Measurements from ENCODE around the gene AEN. TPM values are rescaled to one million over a fixed set of nuclear protein-coding genes. Genes with fewer than 3 reads are reported as not detected.

The AEN gene
- total RNA-seq (2014; rRNA removed; shearing (Covaris generic); ENCODE audit: low replicate concordance): 33.5 and 48.4 TPM in 2 replicates

GRCh38 chr15:88620995-88621772 lies at the start of gene AEN:
AEN (plus strand) TSS chr15:88621340; CDS start chr15:88626210, 4,870 bp downstream.
- peak; percentile 97 for DNase-seq
- Histone ChIP-seq H3K9me3 (no peaks in the 10 kb centered on the region), H3K27me3 (no peaks in the 10 kb centered on the region), H3K4me3 (peak within 1 kb of the TSS; percentile 75), H3K36me3 (peaks cover 33% of the 10 kb centered on the region)

DNA sequence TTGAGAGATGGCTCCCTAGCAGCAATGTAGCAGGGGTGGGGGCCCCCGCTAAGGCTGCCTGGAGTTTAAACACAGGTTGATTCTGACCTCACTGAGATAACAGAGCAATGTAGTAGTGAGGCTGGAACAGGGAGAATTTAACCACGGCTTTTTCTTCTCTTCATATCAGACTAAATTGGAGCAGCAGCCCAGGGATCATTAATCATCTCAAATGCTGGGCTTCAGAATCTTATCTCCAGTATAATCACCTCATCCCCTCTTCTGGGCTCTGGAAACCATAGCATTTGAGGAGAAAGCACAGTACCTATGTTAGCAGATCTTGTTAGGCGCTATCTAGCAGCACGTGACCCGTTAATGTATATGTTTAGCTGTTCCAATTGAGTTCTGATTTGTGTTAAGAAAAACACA lies 49.3 kb upstream of the AEN start:
- H3K4me3 ChIP-seq: no peak overlapping the region
- no peaks in the 10 kb centered on the region for H3K9me3 ChIP-seq
- no peaks in the 10 kb centered on the region for H3K36me3 ChIP-seq
- no peaks in the 10 kb centered on the region; the same call in 1 of the 2 replicates for H3K27me3 ChIP-seq
- DNase-seq: no peak

DNA sequence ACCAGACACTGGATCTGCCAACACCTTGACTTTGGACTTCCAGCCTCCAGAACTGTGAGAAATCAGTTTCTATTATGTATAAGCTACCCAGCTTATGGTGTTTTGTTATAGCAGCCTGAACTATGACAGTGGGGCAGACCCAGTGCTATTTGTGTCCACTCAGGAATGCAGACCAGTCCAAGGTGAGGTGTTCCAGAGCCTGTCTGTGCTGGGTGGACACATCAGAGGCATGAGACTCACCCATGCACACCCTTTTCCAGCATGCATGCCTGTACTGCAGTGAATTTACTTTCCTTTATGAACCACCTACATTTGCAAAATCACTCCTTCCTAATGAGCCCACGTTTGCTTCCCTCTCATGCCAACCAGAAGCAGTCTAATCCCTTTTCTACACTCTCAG lies 47.1 kb upstream of the AEN start:
- H3K4me3 ChIP-seq: no peak overlapping the region
- no peaks in the 10 kb centered on the region for H3K36me3 ChIP-seq
- H3K27me3 ChIP-seq: no peaks in the 10 kb centered on the region; the same call in 1 of the 2 replicates
- no peaks in the 10 kb centered on the region for H3K9me3 ChIP-seq
- DNase-seq: no peak

- Histone ChIP-seq H3K27me3 (no peaks in the 10 kb centered on the region; the same call in 1 of the 2 replicates), H3K9me3 (no peaks in the 10 kb centered on the region), H3K36me3 (no peaks in the 10 kb centered on the region), H3K4me3 (no peak overlapping the region)
- DNase-seq: no peak
These were observed 46.5 kb upstream of the AEN start for GRCh38 chr15:88574655-88575054.

DNA sequence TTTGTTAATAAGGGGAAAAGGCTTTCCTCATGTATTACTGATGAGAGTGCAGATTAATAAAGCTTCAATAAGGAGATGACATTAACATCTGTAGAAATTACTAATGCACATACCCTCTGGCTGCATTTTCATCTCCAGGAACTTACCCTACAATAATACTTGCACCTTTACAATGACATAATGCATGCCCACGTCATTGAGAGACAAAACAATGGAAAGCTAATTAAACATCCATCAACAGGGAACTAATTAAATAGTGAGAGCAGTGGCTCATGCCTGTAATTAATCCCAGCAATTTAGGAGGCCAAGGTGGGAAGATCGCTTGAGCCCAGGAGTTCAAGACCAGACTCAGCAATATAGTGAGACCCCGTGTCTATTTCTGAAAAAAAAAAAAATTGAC lies 41.8 kb upstream of the AEN start:
- H3K9me3 ChIP-seq: no peaks in the 10 kb centered on the region
- no peak for DNase-seq
- no peaks in the 10 kb centered on the region for H3K36me3 ChIP-seq

GRCh38 chr15:88580532-88580931 lies 40.6 kb upstream of the AEN start:
- no peak for DNase-seq
- Histone ChIP-seq H3K4me3 (no peak overlapping the region), H3K27me3 (no peaks in the 10 kb centered on the region), H3K36me3 (no peaks in the 10 kb centered on the region), H3K9me3 (no peaks in the 10 kb centered on the region)

More for the DNA sequence above, 41.8 kb upstream of the AEN start:
- Histone ChIP-seq H3K27me3 (no peaks in the 10 kb centered on the region; the same call in 1 of the 2 replicates), H3K4me3 (no peak overlapping the region)

- Histone ChIP-seq H3K36me3 (no peaks in the 10 kb centered on the region), H3K27me3 (peaks cover 4% of the 10 kb centered on the region; the same call in 1 of the 2 replicates), H3K4me3 (no peak overlapping the region), H3K9me3 (peaks cover 2% of the 10 kb centered on the region; the same call in 1 of the 2 replicates)
- no peak for DNase-seq
These were observed 34.6 kb upstream of the AEN start for GRCh38 chr15:88586401-88587162.

DNA sequence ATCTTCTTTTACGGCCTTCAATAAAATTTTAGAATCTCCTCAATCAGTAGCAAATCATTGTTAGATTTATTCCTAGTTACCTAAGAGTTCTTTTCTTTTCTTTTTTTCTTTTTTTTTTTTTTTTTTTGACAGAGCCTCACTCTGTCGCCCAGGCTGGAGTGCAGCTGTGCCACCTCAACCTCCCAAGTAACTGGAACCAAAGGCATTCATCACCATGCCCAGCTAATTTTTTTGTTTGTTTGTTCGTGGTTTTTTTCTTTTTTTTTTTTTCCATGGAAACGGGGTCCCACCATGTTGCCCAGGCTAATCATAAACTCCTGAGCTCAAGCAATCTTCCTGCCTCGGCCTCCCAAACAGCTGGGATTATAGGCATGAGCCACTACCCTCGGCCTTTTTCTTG lies 30.4 kb upstream of the AEN start:
- Histone ChIP-seq H3K27me3 (peaks cover 16% of the 10 kb centered on the region), H3K4me3 (no peak overlapping the region), H3K9me3 (peaks cover 2% of the 10 kb centered on the region; the same call in 1 of the 2 replicates), H3K36me3 (no peaks in the 10 kb centered on the region)
- DNase-seq: no peak

GRCh38 chr15:88591384-88591783 lies 29.8 kb upstream of the AEN start:
- H3K36me3 ChIP-seq: no peaks in the 10 kb centered on the region
- peaks cover 2% of the 10 kb centered on the region; the same call in 1 of the 2 replicates for H3K9me3 ChIP-seq
- DNase-seq: no peak
- no peak overlapping the region for H3K4me3 ChIP-seq
- peaks cover 16% of the 10 kb centered on the region; the same call in 1 of the 2 replicates for H3K27me3 ChIP-seq

DNA sequence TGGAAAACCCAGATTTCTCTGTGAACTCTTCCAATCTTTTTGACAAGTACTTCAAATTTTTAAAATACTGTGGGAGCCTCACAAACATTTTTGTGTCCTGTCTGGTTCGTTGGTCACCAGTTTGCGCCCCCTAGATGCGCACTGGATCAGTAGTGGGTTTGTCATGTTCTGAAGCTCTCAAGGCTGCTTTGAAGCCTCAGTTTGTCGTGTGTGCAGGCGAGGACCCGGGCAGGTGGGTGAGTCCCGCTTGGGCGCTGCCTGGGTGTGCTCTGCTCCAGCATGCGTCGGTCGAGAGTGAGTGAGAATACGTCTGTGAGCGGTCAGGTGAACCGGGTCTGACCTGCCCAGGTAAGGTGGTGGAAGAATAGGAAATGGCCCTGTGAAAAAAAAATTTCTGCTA lies 17.3 kb upstream of the AEN start:
- Histone ChIP-seq H3K4me3 (no peak overlapping the region), H3K27me3 (peaks cover 62% of the 10 kb centered on the region), H3K36me3 (no peaks in the 10 kb centered on the region), H3K9me3 (no peaks in the 10 kb centered on the region)
- DNase-seq: no peak

DNA sequence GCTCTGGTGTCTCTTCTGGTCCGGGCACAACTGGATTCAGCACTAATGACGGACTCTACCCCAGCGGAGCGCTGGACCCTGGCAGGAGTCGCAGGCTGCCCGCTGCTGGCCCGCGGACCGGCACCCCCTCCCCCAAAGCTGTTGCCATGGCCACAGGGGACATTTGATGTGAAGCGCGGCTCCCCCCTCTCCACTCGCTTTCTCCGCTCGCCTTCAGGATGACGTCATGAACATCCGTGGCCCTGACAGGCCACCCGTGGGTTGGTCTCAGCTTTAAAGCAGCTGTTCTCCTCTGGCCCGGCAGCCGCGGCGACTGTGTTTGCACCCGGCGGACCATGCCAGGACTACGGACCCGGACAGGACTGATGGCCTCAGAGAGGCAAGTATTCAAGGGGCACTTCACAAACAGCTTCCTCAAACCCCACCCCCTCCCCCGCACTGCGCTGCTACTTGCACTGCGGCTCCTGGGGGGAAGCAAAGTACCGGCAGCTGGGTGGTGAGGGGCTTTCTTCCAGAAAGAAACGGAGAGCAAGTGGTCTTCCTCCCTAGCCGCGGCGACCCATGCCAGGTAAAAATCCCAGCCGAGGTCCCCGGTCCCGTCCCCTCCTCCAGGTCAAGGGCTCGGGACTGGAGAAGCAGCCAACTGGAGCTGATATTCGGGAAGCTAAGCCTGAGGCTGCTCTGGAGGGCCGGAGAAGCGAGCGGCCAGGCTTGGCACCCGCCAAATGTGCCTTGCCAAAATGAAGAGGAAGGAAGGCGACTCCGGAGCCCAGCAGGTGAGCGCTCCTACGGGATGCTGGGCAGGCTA lies 16.6 kb upstream of the AEN start:
- H3K9me3 ChIP-seq: no peaks in the 10 kb centered on the region
- no peak overlapping the region for H3K4me3 ChIP-seq
- H3K36me3 ChIP-seq: no peaks in the 10 kb centered on the region
- DNase-seq: no peak
- peaks cover 67% of the 10 kb centered on the region for H3K27me3 ChIP-seq

DNA sequence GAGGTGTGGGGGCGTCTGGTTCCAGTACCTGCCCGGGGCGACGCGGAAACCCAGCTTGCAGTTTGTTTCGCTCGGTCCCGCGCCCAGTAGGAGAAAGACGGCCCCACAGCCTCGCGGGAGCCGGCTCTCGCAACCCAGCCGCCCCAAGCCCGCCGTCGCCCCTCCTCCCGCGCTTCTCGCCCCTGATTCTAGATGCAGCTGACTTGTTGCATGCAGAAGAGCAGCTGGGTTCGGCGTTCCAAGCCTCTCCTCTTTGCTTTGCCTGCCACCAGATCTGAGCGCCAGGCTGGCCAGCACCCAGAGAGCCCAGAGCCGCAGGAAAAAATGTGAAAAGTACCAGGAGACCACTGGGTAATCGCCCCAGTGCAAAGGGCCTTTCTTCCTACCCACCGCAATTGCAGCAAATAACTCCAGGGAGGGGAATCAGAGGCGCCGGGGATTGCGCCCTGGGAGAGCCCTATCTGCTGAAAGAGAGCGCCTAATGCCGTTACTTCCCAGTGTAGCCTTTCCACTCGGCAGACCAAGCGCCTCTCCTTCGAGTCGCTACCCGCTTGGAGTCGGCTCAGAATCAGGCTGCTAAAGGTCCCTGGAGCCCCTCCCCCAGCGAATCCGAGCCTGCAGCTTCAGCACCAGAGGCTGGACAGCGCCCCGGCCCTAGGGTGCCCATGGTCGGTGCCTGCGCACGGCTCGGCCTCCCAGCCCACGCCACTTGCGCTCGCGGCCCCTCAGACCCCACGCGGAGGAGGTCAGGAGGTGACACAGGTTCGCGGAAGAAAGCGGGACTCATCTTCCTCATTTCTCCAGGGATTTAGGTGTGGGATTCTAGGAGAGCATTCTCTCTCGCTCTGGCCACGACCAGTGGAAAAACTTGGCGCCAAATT lies 15.7 kb upstream of the AEN start:
- peaks cover 66% of the 10 kb centered on the region for H3K27me3 ChIP-seq
- DNase-seq: peak; percentile 53
- H3K9me3 ChIP-seq: no peaks in the 10 kb centered on the region
- no peak overlapping the region for H3K4me3 ChIP-seq
- no peaks in the 10 kb centered on the region for H3K36me3 ChIP-seq

GRCh38 chr15:88606070-88606794 lies 14.9 kb upstream of the AEN start:
- H3K27me3 ChIP-seq: peaks cover 66% of the 10 kb centered on the region
- no peak overlapping the region for H3K4me3 ChIP-seq
- DNase-seq: no peak
- H3K9me3 ChIP-seq: no peaks in the 10 kb centered on the region
- H3K36me3 ChIP-seq: no peaks in the 10 kb centered on the region

DNA sequence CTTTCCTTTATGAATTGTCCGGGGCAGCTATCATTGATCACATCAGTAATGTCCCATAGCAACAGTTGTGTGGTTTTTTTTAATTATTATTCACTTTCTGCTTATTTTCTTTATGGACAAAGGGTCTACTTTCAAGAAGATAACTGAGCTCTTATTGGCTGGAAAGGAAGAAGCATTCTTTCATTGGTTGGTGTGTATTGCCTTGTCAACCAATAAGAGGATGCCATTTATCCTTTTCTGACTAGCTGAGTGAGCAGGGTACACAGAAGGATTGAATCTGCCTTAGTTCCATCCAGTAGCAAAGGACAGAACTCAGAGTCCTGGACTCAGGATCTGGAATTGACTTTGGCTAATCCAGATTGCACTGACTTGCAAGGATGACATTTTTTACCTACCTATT lies 13.2 kb upstream of the AEN start:
- DNase-seq: no peak
- Histone ChIP-seq H3K27me3 (peaks cover 64% of the 10 kb centered on the region), H3K9me3 (no peaks in the 10 kb centered on the region), H3K36me3 (no peaks in the 10 kb centered on the region), H3K4me3 (no peak overlapping the region)

DNA sequence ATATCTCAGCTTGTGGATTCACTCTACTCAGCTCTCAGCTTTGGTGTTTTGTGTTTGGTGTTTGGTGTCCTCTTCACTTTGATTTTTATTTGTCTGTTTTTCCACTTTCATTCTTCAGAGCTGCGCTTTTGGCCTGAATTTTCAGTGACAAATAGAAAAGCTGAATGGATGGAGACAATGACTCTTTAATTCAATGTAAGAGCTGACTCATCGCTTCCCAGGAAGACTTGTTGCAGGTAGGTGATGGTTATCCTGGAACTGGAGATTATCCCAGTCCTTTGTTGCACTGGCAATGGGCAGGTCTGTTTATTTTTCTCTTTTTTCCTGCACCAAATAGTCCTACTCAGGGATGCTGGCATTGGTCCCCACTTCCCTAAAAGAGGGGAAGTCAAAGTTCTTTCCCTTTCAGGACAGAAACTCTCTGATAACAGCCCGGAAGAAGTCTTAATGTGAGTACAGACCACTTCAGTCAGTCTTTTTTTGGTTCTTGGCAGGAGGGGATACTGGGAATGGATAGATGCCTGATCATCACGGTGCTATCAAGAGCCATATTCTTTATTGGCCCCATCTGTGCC lies 12.4 kb upstream of the AEN start:
- no peak overlapping the region for H3K4me3 ChIP-seq
- no peaks in the 10 kb centered on the region for H3K9me3 ChIP-seq
- no peaks in the 10 kb centered on the region for H3K36me3 ChIP-seq
- H3K27me3 ChIP-seq: peaks cover 60% of the 10 kb centered on the region
- no peak for DNase-seq
